Fibroblast of lung (primary cell): ENCODE data around the gene SCAF8. TPM values are rescaled to one million over a fixed set of nuclear protein-coding genes. Genes with fewer than 3 reads are reported as not detected.

Source experiments
- DNase-seq, 2 donors: peaks; one replicate each; pipeline versions ENCODE4 v3.0.0 to v3.0.0-alpha.2; 2010; ENCODE audit warnings: low read depth in 2 of 2
- H2AFZ ChIP-seq: 2 replicates; pipeline ENCODE4 v1.5.1; 2012; ENCODE audit warnings: low read length, control low read depth, inconsistent platforms
- H3K27ac ChIP-seq: 2 replicates; pipeline ENCODE4 v1.5.1; 2011; ENCODE audit warnings: low read length, control low read depth; ENCODE audit not compliant: insufficient read depth
- H3K27me3 ChIP-seq: 2 replicates; pipeline ENCODE4 v1.5.1; 2011; ENCODE audit warnings: mild to moderate bottlenecking, low read length; ENCODE audit not compliant: control insufficient read depth, insufficient read depth
- H3K36me3 ChIP-seq: 2 replicates; pipeline ENCODE4 v1.5.1; 2011; ENCODE audit warnings: low read length; ENCODE audit not compliant: control insufficient read depth, insufficient read depth
- H3K4me1 ChIP-seq: 2 replicates; pipeline ENCODE4 v1.5.1; 2011; ENCODE audit warnings: low read length; ENCODE audit not compliant: control insufficient read depth, insufficient read depth; ENCODE audit errors: extremely low read depth
- H3K4me2 ChIP-seq: 2 replicates; pipeline ENCODE4 v1.5.1; 2011; ENCODE audit warnings: low read length, control low read depth; ENCODE audit not compliant: insufficient read depth; ENCODE audit errors: extremely low read depth
- H3K4me3 ChIP-seq, 4 experiments: fragments of 200-600 bp in 1 of 4; sonication (generic) in 1 of 4; replicated peaks in 1 of 4; 2 replicates each; pipeline ENCODE4 v1.5.1; 2011 to 2016; ENCODE audit warnings: low read length in 4 of 4, low read depth in 3 of 4, mild to moderate bottlenecking in 3 of 4, control low read depth in 2 of 4, inconsistent platforms in 1 of 4, mixed read lengths in 1 of 4; ENCODE audit not compliant: insufficient read depth in 1 of 4; ENCODE audit errors: control extremely low read depth in 1 of 4
- H3K79me2 ChIP-seq: 2 replicates; pipeline ENCODE4 v1.5.1; 2012; ENCODE audit warnings: mild to moderate bottlenecking, low read length, inconsistent platforms; ENCODE audit not compliant: control insufficient read depth, insufficient read depth
- H3K9ac ChIP-seq: 2 replicates; pipeline ENCODE4 v1.5.1; 2011; ENCODE audit warnings: mild to moderate bottlenecking, low read length, control low read depth; ENCODE audit not compliant: insufficient read depth
- H3K9me3 ChIP-seq: 2 replicates; pipeline ENCODE4 v1.5.1; 2012; ENCODE audit warnings: low read depth, low read length; ENCODE audit not compliant: control insufficient read depth, insufficient read depth
- H4K20me1 ChIP-seq: 2 replicates; pipeline ENCODE4 v1.5.1; 2011; ENCODE audit warnings: low read length; ENCODE audit not compliant: control insufficient read depth, insufficient read depth; ENCODE audit errors: extremely low read depth
- CTCF ChIP-seq, 2 donors: IDR thresholded peaks in 1 of 2; conservative IDR thresholded peaks in 1 of 2; 1 replicate in 1 of 2; 2 replicates in 1 of 2; pipeline ENCODE4 v1.5.1; 2011 to 2012; ENCODE audit warnings: low read length in 2 of 2, control low read depth in 1 of 2, inconsistent platforms in 1 of 2, low read depth in 1 of 2, mild to moderate bottlenecking in 1 of 2
- EZH2 ChIP-seq: IDR thresholded peaks from 2 replicates; pipeline ENCODE4 v1.5.1; 2012; ENCODE audit warnings: low read length, control low read depth, mild to moderate bottlenecking; ENCODE audit errors: missing control alignments
- polyA plus RNA-seq, 2 donors: library from polyadenylated mRNA; depleted of rRNA in 1 of 2; stranded (reverse) in 1 of 2; unstranded in 1 of 2; fragments of >200 nt; gene quantifications; 2 replicates each; pipeline ENCODE4 v1.2.1, GENCODE V29; 2011 to 2012; ENCODE audit warnings: missing spikeins in 1 of 2
- total RNA-seq: library from RNA; depleted of rRNA; stranded (reverse); fragments of >200 nt; gene quantifications from 2 replicates; pipeline ENCODE4 v1.2.1, GENCODE V29; 2014

Gene SCAF8
- total and polyA plus RNA-seq, 2 donors (not counting 1 experiment from before 2014, with no cell fraction given), result 28.5 to 30.9 TPM

- Histone ChIP-seq H3K4me2 (no peak overlapping the region), H3K9ac (no peak overlapping the region), H3K4me1 (no peaks in the 10 kb centered on the region), H3K4me3 (no peak overlapping the region), H3K27me3 (no peaks in the 10 kb centered on the region), H3K9me3 (no peaks in the 10 kb centered on the region), H4K20me1 (no peaks in the 10 kb centered on the region), H3K27ac (no peak overlapping the region), H3K79me2 (no peaks in the 10 kb centered on the region), H2AFZ (no peak overlapping the region), H3K36me3 (no peaks in the 10 kb centered on the region)
- TF ChIP-seq EZH2 (no peak), CTCF (conservative IDR thresholded peaks at IDR 0.05 in 1 of 2, IDR thresholded peaks at IDR 0.05 in 1 of 2; ENCODE audit: low read depth in 1 of 2, low read length in 2 of 2) (no peak)
- peak; percentile 20 to 43 for DNase-seq
These were observed 145.8 kb downstream of the SCAF8 start for GRCh38 chr6:154878871-154879491.

GRCh38 chr6:154882107-154882506, 148.9 kb downstream of the SCAF8 start:
- DNase-seq, result peak in 1 of 2 donors; percentile 58
- Histone ChIP-seq H3K4me2 (no peak overlapping the region), H3K79me2 (no peaks in the 10 kb centered on the region), H4K20me1 (no peaks in the 10 kb centered on the region), H3K9ac (no peak overlapping the region), H3K27ac (no peak overlapping the region), H2AFZ (no peak overlapping the region), H3K4me3 (no peak overlapping the region), H3K9me3 (no peaks in the 10 kb centered on the region), H3K4me1 (no peaks in the 10 kb centered on the region), H3K36me3 (no peaks in the 10 kb centered on the region), H3K27me3 (no peaks in the 10 kb centered on the region)
- TF ChIP-seq CTCF (conservative IDR thresholded peaks at IDR 0.05 in 1 of 2, IDR thresholded peaks at IDR 0.05 in 1 of 2; ENCODE audit: low read depth in 1 of 2, low read length in 2 of 2) (no peak), EZH2 (no peak)

Other genes starting within 250 kb of the SCAF8 start
- 3.9 and 14.0 TPM in 2 replicates for gene CNKSR3, start 222.7 kb upstream of the SCAF8 start, total RNA-seq
- gene CNKSR3, start 222.7 kb upstream of the SCAF8 start, polyA plus RNA-seq, result 5.5 and 9.7 TPM in 2 replicates